Measurements from ENCODE around the gene CEMP1.
"Not testable (repeated sequence)": the region's sequence is repeated elsewhere in the genome, so short reads cannot be mapped to it uniquely, and the experiment has no call there.

Gene CEMP1

DNA sequence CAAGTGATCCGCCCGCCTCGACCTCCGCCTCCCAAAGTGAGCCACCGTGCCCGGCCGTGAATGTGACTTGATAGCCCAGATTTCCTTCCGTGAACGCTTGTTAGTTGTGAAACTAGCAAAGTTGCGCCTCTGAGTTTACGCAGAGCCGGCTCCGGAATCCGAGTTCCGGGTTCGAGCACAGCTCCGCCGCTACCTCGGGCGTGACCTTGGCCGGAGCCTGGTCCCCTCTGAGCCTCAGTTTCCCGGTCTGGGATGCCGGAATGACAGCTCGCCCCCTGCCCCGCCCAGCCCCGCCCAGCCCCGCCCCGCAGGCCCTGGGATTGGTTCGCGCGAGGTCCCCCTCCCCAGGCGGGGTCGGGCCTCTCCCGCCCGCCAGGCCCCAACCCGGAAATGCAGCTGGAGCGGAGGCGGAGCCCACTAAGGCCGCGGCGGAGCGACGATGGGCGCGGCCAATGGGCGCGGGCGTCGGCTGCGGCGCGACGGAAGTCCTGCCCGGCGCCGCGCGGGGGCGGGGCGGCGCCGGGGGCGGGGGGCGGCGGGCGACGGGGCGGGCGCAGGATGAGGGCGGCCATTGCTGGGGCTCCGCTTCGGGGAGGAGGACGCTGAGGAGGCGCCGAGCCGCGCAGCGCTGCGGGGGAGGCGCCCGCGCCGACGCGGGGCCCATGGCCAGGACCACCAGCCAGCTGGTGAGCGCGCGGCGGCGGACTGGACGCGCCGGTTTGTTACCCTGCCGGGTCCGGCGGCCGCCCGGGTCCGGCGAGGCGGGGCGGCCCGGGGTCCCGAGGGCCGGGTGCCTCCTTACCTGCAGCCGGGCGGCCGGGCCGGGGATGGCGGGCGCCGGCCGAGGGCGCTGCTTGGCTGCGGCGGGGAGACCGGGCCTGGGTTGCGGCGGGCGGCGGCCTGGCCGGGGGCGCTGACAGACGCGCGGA is 6.5 kb upstream of the CEMP1 start, which contains the start of gene PDPK1:
TSS of gene PDPK1 (plus strand) at position 571 of the 929 bp plus-strand sequence. CDS start at position 663, 92 bp downstream.
- H2BK5ac ChIP-seq (ENCODE audit: low read depth, low read length, poor library complexity, severe bottlenecking) = peak within 1 kb of the TSS; percentile 31
- H3K4me3 ChIP-seq (ENCODE audit: insufficient read depth in 1 of 2, low read depth in 1 of 2, low read length in 2 of 2) = peak within 1 kb of the TSS; percentile 89 to 91
- H2AK5ac ChIP-seq (ENCODE audit: low read length, severe bottlenecking) = no peak within 1 kb of the TSS
- H3K36me3 ChIP-seq (ENCODE audit: control insufficient read depth in 1 of 2, insufficient read depth in 2 of 2, low read depth in 1 of 2, low read length in 2 of 2) = peaks cover 0 to 5% of the 10 kb centered on the region in 2 experiments
- H4K8ac ChIP-seq (ENCODE audit: low read length) = peak within 1 kb of the TSS; percentile 60
- no peak within 1 kb of the TSS for H3K23ac ChIP-seq (ENCODE audit: low read length in 2 of 2)
- H2BK15ac ChIP-seq (ENCODE audit: low read depth, poor library complexity, severe bottlenecking) = no peak within 1 kb of the TSS
- peak within 1 kb of the TSS; percentile 17 for H3K27ac ChIP-seq (ENCODE audit: low read length, poor library complexity, severe bottlenecking)
- H3K79me1 ChIP-seq (replicated peaks; ENCODE audit: low read length, poor library complexity, severe bottlenecking) = no peaks in the 10 kb centered on the region
- no peak within 1 kb of the TSS for H4K91ac ChIP-seq (ENCODE audit: low read length)
- H2AFZ ChIP-seq (ENCODE audit: low read depth, low read length) = no peak within 1 kb of the TSS
- peak within 1 kb of the TSS; percentile 64 for H3K4me2 ChIP-seq (ENCODE audit: low read length, poor library complexity, severe bottlenecking)
- H2BK120ac ChIP-seq (ENCODE audit: low read depth, low read length) = peak within 1 kb of the TSS; percentile 73
- peak within 1 kb of the TSS; percentile 17 to 75 for H3K4ac ChIP-seq (ENCODE audit: low read depth in 1 of 2, low read length in 2 of 2)
- peak within 1 kb of the TSS; percentile 90 for H3K9ac ChIP-seq (ENCODE audit: low read length)
- no peaks in the 10 kb centered on the region for H3K27me3 ChIP-seq (ENCODE audit: control insufficient read depth in 1 of 2, insufficient read depth in 1 of 2, low read length in 2 of 2)
- H3K18ac ChIP-seq (ENCODE audit: low read depth in 1 of 2, low read length in 2 of 2) = peak within 1 kb of the TSS; percentile 54 to 95
- DNase-seq = peak; percentile 94
- 1% methylated on average over 41 of the region's 126 CpGs for WGBS
- no peak within 1 kb of the TSS for H2BK12ac ChIP-seq (ENCODE audit: low read length in 2 of 2)
- no peaks in the 10 kb centered on the region for H3K9me3 ChIP-seq (ENCODE audit: control insufficient read depth, low read length)
- peaks cover 18% of the 10 kb centered on the region for H3K4me1 ChIP-seq (ENCODE audit: control insufficient read depth, insufficient read depth, low read depth, low read length)
- peak within 1 kb of the TSS in 1 of 2 experiments; percentile 79 for H3K14ac ChIP-seq (ENCODE audit: low read length in 2 of 2)

DNA sequence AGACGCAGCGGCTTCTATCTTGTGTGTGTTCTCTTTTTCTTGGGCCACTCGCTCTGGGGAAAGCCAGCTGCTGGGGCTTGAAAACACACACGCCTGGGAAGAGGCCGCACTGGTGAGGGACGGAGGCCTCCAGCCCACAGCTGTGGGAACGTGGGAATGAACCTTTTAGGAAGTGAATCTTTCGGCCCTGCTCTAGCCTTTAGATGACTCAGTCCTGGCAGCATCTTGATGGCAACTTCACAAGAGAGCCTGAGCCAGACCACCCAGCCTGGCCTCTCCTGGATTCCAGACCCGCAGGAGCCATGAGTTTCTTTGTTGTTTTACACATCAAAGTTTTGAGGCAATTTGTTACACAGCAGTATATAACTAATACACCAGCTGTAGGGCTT is 4.4 kb upstream of the CEMP1 start:
- peaks cover 27% of the 10 kb centered on the region for H3K4me1 ChIP-seq (ENCODE audit: control insufficient read depth, insufficient read depth, low read depth, low read length)
- peak overlapping the region in 1 of 2 experiments; percentile 39 for H2BK12ac ChIP-seq (ENCODE audit: low read length in 2 of 2)
- H3K9me3 ChIP-seq (ENCODE audit: control insufficient read depth, low read length) = no peaks in the 10 kb centered on the region
- H3K18ac ChIP-seq (ENCODE audit: low read depth in 1 of 2, low read length in 2 of 2) = peak overlapping the region in 1 of 2 experiments; percentile 11
- no peak overlapping the region for H2BK15ac ChIP-seq (ENCODE audit: low read depth, poor library complexity, severe bottlenecking)
- H2BK120ac ChIP-seq (ENCODE audit: low read depth, low read length) = no peak overlapping the region
- H3K4me3 ChIP-seq (ENCODE audit: insufficient read depth in 1 of 2, low read depth in 1 of 2, low read length in 2 of 2) = peak overlapping the region in 1 of 2 experiments; percentile 19
- H2AFZ ChIP-seq (ENCODE audit: low read depth, low read length) = no peak overlapping the region
- DNase-seq = peak; percentile 79
- peaks cover 2 to 5% of the 10 kb centered on the region in 2 experiments for H3K36me3 ChIP-seq (ENCODE audit: control insufficient read depth in 1 of 2, insufficient read depth in 2 of 2, low read depth in 1 of 2, low read length in 2 of 2)
- WGBS = 63% methylated on average over 8 of the region's 9 CpGs
- no peak overlapping the region for H3K14ac ChIP-seq (ENCODE audit: low read length in 2 of 2)
- no peak overlapping the region for H4K91ac ChIP-seq (ENCODE audit: low read length)
- H3K27ac ChIP-seq (ENCODE audit: low read length, poor library complexity, severe bottlenecking) = no peak overlapping the region
- peak overlapping the region; percentile 19 for H4K8ac ChIP-seq (ENCODE audit: low read length)
- H3K4me2 ChIP-seq (ENCODE audit: low read length, poor library complexity, severe bottlenecking) = no peak overlapping the region
- no peak overlapping the region for H3K4ac ChIP-seq (ENCODE audit: low read depth in 1 of 2, low read length in 2 of 2)
- H3K23ac ChIP-seq (ENCODE audit: low read length in 2 of 2) = no peak overlapping the region
- H3K9ac ChIP-seq (ENCODE audit: low read length) = peak overlapping the region; percentile 56
- no peaks in the 10 kb centered on the region for H3K79me1 ChIP-seq (replicated peaks; ENCODE audit: low read length, poor library complexity, severe bottlenecking)
- no peak overlapping the region for H2BK5ac ChIP-seq (ENCODE audit: low read depth, low read length, poor library complexity, severe bottlenecking)
- H2AK5ac ChIP-seq (ENCODE audit: low read length, severe bottlenecking) = peak overlapping the region; percentile 58
- H3K27me3 ChIP-seq (ENCODE audit: control insufficient read depth in 1 of 2, insufficient read depth in 1 of 2, low read length in 2 of 2) = no peaks in the 10 kb centered on the region

DNA sequence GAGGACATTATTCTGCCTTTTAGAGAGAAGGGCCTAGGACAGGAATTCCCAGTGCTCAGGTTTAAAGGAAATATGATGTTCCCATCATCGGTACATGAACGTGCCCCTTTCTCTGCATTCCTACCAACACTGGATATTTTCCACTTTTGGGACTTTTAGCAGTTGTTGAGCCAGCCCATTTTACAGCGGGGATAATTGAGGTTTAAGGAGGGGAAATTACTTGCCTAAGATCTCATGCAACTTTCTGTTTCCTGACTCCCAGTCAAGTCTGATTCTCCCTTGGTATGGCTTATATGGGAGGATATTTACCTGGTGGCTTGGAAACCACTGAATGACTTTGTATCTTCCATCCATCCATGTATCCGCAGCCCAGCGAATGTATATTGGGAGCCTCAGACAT is 3.1 kb upstream of the CEMP1 start:
- H3K4me1 ChIP-seq (ENCODE audit: control insufficient read depth, insufficient read depth, low read depth, low read length) = peaks cover 21% of the 10 kb centered on the region
- peaks cover 14 to 18% of the 10 kb centered on the region in 2 experiments for H3K36me3 ChIP-seq (ENCODE audit: control insufficient read depth in 1 of 2, insufficient read depth in 2 of 2, low read depth in 1 of 2, low read length in 2 of 2)
- H2BK15ac ChIP-seq (ENCODE audit: low read depth, poor library complexity, severe bottlenecking); H3K4me3 ChIP-seq (ENCODE audit: insufficient read depth in 1 of 2, low read depth in 1 of 2, low read length in 2 of 2); H4K8ac ChIP-seq (ENCODE audit: low read length); H3K23ac ChIP-seq (ENCODE audit: low read length in 2 of 2); H3K9me3 ChIP-seq (ENCODE audit: control insufficient read depth, low read length); H2BK5ac ChIP-seq (ENCODE audit: low read depth, low read length, poor library complexity, severe bottlenecking); H2AFZ ChIP-seq (ENCODE audit: low read depth, low read length); H4K91ac ChIP-seq (ENCODE audit: low read length); H3K79me1 ChIP-seq (replicated peaks; ENCODE audit: low read length, poor library complexity, severe bottlenecking); H3K4ac ChIP-seq (ENCODE audit: low read depth in 1 of 2, low read length in 2 of 2); H3K14ac ChIP-seq (ENCODE audit: low read length in 2 of 2); H3K4me2 ChIP-seq (ENCODE audit: low read length, poor library complexity, severe bottlenecking); H2AK5ac ChIP-seq (ENCODE audit: low read length, severe bottlenecking); H3K27me3 ChIP-seq (ENCODE audit: control insufficient read depth in 1 of 2, insufficient read depth in 1 of 2, low read length in 2 of 2); H2BK12ac ChIP-seq (ENCODE audit: low read length in 2 of 2); H3K18ac ChIP-seq (ENCODE audit: low read depth in 1 of 2, low read length in 2 of 2); H3K27ac ChIP-seq (ENCODE audit: low read length, poor library complexity, severe bottlenecking); DNase-seq; H2BK120ac ChIP-seq (ENCODE audit: low read depth, low read length): not testable (repeated sequence)
- H3K9ac ChIP-seq (ENCODE audit: low read length) = peak overlapping the region; percentile 96
- WGBS = 96% methylated on average over 4 of the region's 5 CpGs

DNA sequence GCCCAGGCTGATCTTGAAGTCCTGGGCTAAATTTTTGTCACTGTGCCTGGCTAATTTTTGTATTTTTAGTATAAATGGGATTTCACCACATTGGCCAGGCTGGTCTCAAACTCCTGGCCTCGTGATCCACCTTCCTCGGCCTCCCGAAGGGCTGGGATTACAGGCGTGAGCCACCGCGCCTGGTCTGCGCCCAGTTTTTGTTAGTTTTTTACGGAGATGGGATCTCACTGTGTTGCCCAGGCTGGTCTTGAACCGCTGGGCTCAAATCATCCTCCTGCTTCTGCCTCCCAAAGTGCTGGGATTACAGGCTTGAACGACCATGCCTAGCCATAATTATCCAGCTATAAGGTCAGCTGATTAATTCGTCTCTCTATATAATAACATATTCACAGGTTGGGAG is 2.7 kb upstream of the CEMP1 start:
- Histone ChIP-seq H3K9ac (ENCODE audit: low read length) (peak overlapping the region; percentile 96), H3K4ac (ENCODE audit: low read depth in 1 of 2, low read length in 2 of 2) (no peak overlapping the region), H3K27ac (ENCODE audit: low read length, poor library complexity, severe bottlenecking) (no peak overlapping the region), H3K4me1 (ENCODE audit: control insufficient read depth, insufficient read depth, low read depth, low read length) (peaks cover 20% of the 10 kb centered on the region), H4K91ac (ENCODE audit: low read length) (no peak overlapping the region), H3K14ac (ENCODE audit: low read length in 2 of 2) (no peak overlapping the region), H2AFZ (ENCODE audit: low read depth, low read length) (no peak overlapping the region), H3K4me3 (ENCODE audit: insufficient read depth in 1 of 2, low read depth in 1 of 2, low read length in 2 of 2) (no peak overlapping the region), H4K8ac (ENCODE audit: low read length) (no peak overlapping the region), H2BK15ac (ENCODE audit: low read depth, poor library complexity, severe bottlenecking) (no peak overlapping the region), H2BK12ac (ENCODE audit: low read length in 2 of 2) (no peak overlapping the region), H3K18ac (ENCODE audit: low read depth in 1 of 2, low read length in 2 of 2) (no peak overlapping the region), H3K9me3 (ENCODE audit: control insufficient read depth, low read length) (no peaks in the 10 kb centered on the region), H2AK5ac (ENCODE audit: low read length, severe bottlenecking) (no peak overlapping the region), H3K79me1 (replicated peaks; ENCODE audit: low read length, poor library complexity, severe bottlenecking) (peaks cover 7% of the 10 kb centered on the region), H2BK5ac (ENCODE audit: low read depth, low read length, poor library complexity, severe bottlenecking) (no peak overlapping the region), H3K4me2 (ENCODE audit: low read length, poor library complexity, severe bottlenecking) (no peak overlapping the region), H3K27me3 (ENCODE audit: control insufficient read depth in 1 of 2, insufficient read depth in 1 of 2, low read length in 2 of 2) (no peaks in the 10 kb centered on the region), H3K23ac (ENCODE audit: low read length in 2 of 2) (no peak overlapping the region), H2BK120ac (ENCODE audit: low read depth, low read length) (no peak overlapping the region), H3K36me3 (ENCODE audit: control insufficient read depth in 1 of 2, insufficient read depth in 2 of 2, low read depth in 1 of 2, low read length in 2 of 2) (peaks cover 19 to 22% of the 10 kb centered on the region in 2 experiments)
- WGBS = 98% methylated on average over 8 of the region's 11 CpGs
- no peak for DNase-seq
